Fibroblast of gingiva (primary cell): ENCODE measurements around the gene ARVCF.
"Not testable (repeated sequence)": the region's sequence is repeated elsewhere in the genome, so short reads cannot be mapped to it uniquely, and the experiment has no call there.

Experiments used
- DNase-seq: peaks from one replicate; pipeline ENCODE4 v3.0.0-alpha.2; 2011; ENCODE audit warnings: low read depth

The ARVCF gene

DNA sequence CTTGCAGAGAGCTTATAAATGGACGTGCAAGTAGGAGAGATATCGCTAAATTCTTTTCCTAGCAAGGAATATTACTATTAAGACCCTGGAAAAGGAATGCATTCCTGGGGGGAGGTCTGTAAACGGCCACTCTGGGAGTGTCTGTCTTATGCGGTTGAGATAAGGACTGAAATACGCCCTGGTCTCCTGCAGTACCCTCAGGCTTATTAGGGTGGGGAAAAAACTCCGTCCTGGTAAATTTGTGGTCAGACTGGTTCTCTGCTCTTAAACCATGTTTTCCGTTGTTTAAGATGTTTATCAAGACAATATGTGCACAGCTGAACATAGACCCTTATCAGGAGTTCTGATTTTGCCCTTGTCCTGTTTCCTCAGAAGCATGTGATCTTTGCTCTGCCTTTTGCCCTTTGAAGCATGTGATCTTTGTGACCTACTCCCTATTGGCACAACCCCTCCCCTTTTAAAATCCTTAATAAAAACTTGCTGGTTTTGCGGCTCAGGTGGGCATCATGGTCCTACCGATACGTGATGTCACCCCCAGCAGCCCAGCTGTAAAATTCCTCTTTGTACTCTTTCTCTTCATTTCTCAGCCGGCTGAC lies 81.4 kb downstream of the ARVCF start:
- DNase-seq = not testable (repeated sequence)

DNA sequence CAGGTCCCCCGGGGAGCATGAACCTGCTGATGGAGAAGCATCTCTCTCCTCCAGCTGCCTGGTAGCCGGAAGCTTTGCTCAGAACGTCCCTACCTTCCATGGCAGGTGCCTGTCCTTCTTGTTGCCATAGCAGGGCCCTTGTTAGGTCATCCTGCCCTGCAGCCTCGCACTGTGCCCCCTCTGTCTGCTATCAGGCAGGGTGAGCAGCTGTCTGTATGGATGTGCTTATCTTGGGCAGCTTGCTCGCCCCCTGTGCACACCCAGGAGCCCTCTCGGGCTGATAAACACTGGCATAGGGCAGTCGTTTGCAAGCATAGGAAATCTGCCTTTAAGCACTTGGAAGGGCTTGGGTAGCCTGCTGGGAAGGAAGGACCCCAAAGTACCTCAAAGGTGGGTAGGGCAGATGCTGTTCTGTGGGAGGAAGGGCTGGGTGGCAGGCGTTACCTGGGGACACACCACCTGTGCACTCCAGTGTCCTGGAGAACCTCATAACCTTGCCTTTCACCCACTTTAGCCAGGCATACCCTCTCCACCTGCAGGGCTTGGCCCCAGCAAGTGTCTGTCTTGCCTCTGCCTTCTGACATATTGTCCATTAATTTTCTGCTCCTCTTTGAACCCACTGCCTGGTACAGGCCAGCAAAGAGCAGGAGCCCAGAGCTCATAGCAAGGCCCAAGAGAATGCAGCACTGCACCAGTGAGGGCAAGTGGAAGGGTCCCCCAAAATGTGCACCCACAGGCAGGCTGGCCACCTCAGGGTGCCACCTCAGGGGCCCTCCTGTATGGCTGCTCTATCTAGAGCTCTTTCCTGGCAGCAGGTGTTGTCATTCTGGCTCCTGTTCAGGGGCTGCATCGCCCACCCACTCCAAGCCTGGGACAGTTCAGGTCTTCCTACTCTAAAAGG lies 83.0 kb downstream of the ARVCF start:
- DNase-seq = no peak

DNA sequence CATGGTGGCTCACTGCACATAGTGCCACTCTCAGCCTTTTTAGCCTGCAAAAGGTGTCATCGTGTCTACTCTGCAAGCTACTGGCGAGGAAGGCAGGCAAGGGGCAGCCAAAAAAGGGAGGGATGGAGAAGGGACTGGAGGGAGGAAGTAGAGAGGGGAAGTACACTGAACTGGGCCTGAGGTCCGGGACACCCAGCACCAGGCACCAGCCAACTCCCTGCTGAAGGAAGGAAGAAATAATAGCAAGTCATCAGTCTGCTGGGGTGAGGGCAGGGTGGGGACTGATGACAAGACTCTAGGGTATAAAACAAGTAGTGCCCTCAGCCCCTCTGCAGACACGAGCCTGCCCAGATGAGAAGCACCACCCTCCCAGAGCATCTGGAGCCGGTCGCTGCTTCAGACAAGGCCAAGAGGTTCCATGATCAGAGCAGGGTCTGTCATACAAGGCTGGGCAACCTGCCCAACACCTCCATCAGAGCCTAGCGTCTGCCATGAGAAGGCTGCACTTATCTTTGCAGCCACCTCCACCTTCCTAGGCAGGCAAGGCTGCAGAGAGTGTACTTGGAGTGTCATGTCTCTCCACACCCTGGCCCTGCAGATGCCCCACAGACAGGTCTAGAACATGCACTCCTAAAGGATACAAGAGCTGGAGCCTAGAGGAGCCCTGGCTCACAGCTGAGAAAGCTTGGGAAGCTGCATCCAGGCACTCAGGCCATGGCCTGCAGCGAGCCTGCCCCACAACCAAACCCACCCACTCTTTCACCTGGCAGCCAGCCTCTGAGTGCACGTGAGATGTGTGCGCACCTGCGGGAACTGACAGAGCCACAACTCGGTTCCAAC lies 84.0 kb downstream of the ARVCF start:
- DNase-seq = no peak

DNA sequence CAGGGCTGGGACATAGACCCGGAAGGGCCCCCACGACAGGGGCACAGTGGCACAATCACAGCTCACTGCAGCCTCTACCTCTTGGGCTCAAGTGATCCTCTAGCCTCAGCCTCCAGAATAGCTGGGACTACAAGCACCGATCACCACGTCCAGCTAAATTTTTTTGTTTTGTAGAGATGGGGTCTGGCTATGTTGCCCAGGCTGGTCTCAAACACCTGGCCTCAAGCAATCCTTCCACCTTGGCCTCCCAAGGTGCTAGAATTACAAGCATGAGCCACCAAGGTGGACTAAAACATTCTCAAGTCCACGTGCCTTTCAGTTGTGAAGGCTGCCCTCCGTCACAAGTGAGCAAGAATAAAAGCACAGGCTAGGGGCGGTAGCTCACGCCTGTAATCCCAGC lies 85.1 kb downstream of the ARVCF start:
- no peak for DNase-seq

DNA sequence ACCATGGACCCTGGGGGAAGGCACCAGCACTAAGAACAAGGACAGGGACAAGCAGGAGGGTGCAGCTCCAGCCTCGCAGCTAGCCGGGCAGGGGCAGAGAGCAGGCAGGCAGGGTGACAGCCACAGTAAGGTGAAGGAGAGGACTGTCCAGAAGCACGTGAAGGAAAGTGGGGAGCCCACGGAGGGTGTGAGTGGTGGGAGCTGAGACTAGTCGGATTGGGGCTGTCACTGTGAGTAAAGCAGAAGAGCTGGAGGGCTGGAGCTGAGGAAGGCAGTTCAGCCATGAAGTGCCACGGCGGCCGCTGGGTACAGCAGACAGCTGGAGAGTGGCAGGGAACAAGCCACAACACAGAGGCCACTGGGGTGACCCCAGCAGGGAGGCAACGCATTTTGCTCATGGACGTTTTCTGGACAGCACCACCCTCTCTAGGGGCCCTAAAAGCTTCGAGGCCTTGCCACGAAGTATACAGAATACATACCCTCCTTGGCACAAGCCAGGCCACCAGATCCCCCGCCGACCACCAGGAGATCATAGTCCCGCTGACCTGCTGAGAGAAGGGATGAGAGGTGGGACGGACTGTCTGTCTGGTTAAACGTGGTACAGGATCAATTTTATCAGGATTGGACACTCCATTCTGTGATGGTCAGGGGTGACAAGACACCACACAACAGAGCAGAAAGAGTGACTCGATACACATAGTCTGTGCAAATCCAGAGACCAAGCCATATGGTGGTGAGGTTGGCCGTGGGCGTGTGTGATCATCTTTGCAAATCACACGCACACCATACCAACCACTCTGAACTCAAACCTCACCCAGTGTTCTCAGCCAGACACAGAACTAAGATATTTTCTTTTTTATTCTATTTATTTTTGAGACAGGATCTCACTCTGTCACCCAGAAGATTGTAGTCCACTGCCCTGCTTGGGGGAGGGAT lies 85.8 kb downstream of the ARVCF start:
- no peak for DNase-seq

DNA sequence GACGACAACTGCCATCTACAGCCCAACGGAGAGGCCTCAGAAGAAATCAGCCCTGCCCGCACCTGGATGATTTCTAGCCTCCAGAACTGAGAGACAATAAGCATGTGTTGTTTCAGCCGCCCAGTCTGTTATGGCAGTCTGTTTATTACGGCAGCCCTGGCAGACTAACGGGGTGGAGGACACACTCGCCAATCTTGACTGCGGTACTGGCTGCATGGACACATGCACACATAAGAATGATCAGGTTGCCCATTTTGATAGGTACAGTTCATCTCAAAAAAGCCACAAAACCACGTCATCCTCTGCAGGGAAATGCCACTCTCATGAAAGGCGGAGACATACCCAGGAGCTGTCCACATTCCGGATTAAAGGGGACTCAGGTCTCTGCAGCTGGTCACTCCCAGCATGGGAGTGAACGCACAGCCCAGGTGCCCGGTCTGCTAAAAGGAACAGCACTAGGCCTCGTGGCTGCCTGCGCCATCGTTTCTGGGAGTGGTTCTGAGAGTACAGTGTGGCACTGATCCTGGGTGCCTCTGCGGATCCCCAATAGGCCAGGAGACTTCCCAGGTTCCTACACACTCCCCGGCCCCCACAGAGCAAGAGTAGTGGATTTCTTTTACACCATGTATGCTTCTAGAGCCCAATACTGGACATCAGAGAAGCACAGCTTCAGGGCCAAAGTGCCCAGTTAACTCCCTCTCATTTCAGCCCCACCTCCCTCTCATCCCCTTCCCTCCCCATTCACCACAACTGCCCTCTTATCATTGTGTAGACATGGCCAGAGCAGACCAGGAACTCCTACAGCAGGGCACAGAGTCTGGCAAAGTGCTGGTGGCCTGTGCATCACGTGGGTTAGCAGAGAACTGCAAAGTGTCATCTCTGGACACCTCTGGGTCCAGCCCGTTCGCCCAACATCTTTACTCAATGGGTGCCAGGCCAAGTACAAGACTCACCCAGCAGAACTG lies 86.8 kb downstream of the ARVCF start:
- DNase-seq = no peak

DNA sequence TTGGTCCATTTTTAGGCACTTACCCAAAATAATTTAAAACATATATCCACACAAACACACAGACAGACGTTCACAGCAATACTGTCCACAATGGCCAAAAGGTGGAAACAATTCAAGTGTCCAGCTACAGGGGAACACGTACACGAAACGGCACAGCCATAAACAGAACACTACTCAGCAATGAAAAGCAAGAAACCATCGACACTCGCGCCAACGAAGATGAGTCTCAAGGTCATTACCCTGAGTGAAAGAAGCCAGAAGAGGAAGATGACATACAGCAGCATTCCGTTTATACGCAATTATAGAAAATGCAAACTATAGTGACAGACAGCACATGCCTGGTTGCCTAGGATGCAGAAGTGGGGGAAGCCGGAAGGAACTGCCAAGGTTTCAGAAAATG lies 88.4 kb downstream of the ARVCF start:
- DNase-seq = no peak

DNA sequence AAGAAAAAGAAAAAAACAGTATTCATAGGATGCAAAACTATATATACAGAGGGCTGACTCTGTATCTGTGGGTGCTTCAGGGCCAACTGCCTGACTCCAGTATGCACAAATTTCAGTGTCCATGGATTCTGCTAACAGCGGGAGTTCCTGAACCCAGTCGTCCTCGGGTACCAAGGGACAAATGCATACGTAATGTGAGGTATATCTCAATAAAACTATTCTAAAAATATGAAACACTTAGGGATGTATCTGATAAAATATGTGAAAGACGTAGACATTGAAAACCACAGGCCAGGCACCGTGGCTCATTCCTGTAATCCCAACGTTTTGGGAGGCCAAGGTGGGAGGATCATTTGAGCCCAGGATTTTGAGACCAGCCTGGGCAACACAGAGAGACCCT lies 88.9 kb downstream of the ARVCF start:
- no peak for DNase-seq

DNA sequence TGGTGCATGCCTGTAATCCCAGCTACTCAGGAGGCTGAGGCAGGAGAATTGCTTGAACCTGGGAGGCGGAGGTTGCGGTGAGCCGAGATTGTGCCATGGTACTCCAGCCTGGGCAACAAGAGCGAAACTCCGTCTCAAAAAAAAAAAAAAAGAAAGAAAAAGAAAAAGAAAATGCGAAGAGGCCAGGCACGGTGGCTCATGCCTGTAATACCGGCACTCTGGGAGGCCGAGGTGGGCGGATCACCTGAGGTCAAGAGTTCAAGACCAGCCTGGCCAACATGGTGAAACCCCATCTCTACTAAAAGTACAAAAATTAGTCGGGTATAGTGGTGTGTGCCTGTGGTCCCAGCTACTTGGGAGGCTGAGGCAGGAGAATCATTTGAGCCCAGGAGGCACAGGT lies 90.6 kb downstream of the ARVCF start:
- not testable (repeated sequence) for DNase-seq

DNA sequence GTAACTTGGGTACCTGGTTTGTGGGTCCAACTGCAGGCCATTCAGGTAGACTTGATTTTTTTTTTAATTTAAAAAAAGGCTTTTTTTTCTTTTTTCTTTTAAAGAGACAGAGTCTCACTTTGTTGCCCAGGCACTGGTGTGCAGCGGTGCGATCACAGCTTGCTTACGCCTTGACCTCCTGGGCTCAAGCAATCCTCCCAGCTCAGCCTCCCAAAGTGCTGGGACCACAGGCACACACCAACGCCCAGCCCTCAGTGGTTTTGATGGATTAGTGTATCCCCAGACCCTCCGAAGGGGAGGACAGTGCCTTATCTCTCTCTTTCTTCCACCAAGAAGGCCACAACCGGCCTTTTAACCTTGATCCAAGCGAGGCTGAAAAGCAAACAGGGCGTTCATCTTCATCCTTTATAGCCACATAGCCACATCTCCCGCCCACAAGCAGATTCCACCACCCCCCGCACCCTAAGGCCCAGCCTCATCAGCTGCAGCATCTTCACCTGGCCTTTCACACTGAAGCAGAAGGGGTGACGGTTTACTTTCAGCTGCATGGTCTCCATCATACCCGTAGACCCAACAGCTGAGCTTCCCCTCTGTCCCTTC lies 92.6 kb downstream of the ARVCF start:
- DNase-seq = no peak

DNA sequence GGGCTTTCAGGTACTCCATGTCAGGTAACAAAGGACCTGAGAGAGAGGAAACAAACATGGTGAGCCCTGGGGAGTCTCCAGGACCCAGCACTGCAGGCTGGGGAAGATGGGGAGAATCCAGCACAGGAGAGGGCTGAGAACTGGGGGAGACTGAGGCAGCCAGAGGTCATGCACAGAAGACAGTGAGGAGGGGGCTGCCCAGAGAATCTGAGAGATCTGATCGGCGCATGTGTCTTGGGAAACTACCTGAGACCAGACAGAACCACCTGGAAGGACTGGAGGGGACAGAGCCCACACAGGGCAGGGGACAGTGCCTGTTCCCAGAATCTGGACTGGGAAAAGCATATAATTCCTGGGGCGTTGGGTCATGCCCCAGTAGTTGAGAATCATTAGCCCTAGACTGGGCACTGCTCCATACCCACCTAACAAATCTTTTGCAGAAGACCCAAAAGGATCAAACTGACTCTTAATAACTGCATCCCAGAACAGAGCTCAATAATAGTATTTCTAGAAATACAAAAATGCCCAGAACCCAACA lies 95.0 kb downstream of the ARVCF start:
- DNase-seq = no peak
